Stimulated activated CD8-positive, alpha-beta memory T cell treated with anti-CD3 and anti-CD28 coated beads, Interleukin-15, amount 100 ng/mL, for 48 hours (primary cell): Measurements from ENCODE around the gene BCR.

Experiments used
- DNase-seq, 2 donors: peaks; one replicate each; pipeline ENCODE4 v3.0.0-alpha.2; 2020; ENCODE audit warnings: low read depth in 2 of 2

The BCR gene

GRCh38 chr22:23196165-23196564 lies 15.9 kb downstream of the BCR start:
- no peak for DNase-seq

- no peak for DNase-seq
These were observed 17.5 kb downstream of the BCR start for GRCh38 chr22:23197836-23198235.

GRCh38 chr22:23199159-23199558 lies 18.9 kb downstream of the BCR start:
- DNase-seq = no peak

GRCh38 chr22:23200898-23201297 lies 20.6 kb downstream of the BCR start:
- DNase-seq = no peak

- no peak for DNase-seq
These were observed 22.6 kb downstream of the BCR start for GRCh38 chr22:23202812-23203451.

GRCh38 chr22:23203452-23204124 lies 23.3 kb downstream of the BCR start:
- DNase-seq = no peak

GRCh38 chr22:23204125-23204488 lies 23.8 kb downstream of the BCR start:
- DNase-seq = no peak

GRCh38 chr22:23204541-23205157 lies 24.3 kb downstream of the BCR start:
- no peak for DNase-seq

GRCh38 chr22:23205339-23206049 lies 25.2 kb downstream of the BCR start:
- DNase-seq = no peak

GRCh38 chr22:23206915-23207314 lies 26.6 kb downstream of the BCR start:
- no peak for DNase-seq

- DNase-seq = no peak
These were observed 27.6 kb downstream of the BCR start for GRCh38 chr22:23207729-23208393.

GRCh38 chr22:23210428-23211170 lies 30.3 kb downstream of the BCR start:
- no peak for DNase-seq

- no peak for DNase-seq
These were observed 31.3 kb downstream of the BCR start for GRCh38 chr22:23211622-23212021.

GRCh38 chr22:23212061-23213021 lies 32.0 kb downstream of the BCR start:
- no peak for DNase-seq

- DNase-seq = no peak
These were observed 32.8 kb downstream of the BCR start for GRCh38 chr22:23213022-23213555.

- no peak for DNase-seq
These were observed 33.4 kb downstream of the BCR start for GRCh38 chr22:23213581-23214334.

GRCh38 chr22:23214398-23214797 lies 34.1 kb downstream of the BCR start:
- DNase-seq = no peak

- no peak for DNase-seq
These were observed 35.3 kb downstream of the BCR start for GRCh38 chr22:23215294-23216241.
